A673 (cell line): ENCODE data around the gene XIRP2. TPM values are rescaled to one million over a fixed set of nuclear protein-coding genes. Genes with fewer than 3 reads are reported as not detected.

ENCODE experiments used
- BruUV-seq: library from RNA; stranded (reverse); fragments of 400-500 nt; replicated peaks from 2 replicates; lab custom pipeline; 2021; lab: Mats Ljungman, UMichigan
- CTCF ChIA-PET: fragments of 300-600 bp; sonication (Branson Sonifier 250); formaldehyde crosslinking; loops from one replicate; lab custom pipeline; 2022; ENCODE audit warnings: antibody characterized with exemption; lab: Charles Lee
- POLR2A ChIA-PET: fragments of 300-600 bp; sonication (Branson Sonifier 250); formaldehyde crosslinking; loops from one replicate; lab custom pipeline; 2022; ENCODE audit warnings: antibody characterized with exemption; ENCODE audit not compliant: low non-redundant PET; lab: Charles Lee
- DNase-seq: peaks from one replicate; pipeline ENCODE4 v3.0.0-alpha.2; 2015; ENCODE audit warnings: low spot score
- H3K27ac ChIP-seq: fragments of 200-600 bp; sonication (generic); 2 replicates; pipeline ENCODE4 v1.5.1; 2016; ENCODE audit warnings: mixed run types, low read depth, mild to moderate bottlenecking, mixed read lengths, antibody characterized with exemption, low read length; ENCODE audit not compliant: poor library complexity, severe bottlenecking
- H3K27me3 ChIP-seq: fragments of 200-600 bp; sonication (generic); replicated peaks from 2 replicates; pipeline ENCODE4 v1.6.1; 2017; ENCODE audit warnings: mixed run types, low read depth, mild to moderate bottlenecking, mixed read lengths, antibody characterized with exemption, low read length; ENCODE audit not compliant: insufficient read depth, poor library complexity
- H3K36me3 ChIP-seq: fragments of 200-600 bp; sonication (generic); 2 replicates; pipeline ENCODE4 v1.6.1; 2016; ENCODE audit warnings: mixed run types, mild to moderate bottlenecking, mixed read lengths, antibody characterized with exemption, low read length; ENCODE audit not compliant: insufficient read depth, poor library complexity, severe bottlenecking
- H3K4me1 ChIP-seq: fragments of 200-600 bp; sonication (generic); 2 replicates; pipeline ENCODE4 v1.6.1; 2017; ENCODE audit warnings: mixed run types, mild to moderate bottlenecking, mixed read lengths, antibody characterized with exemption, low read length; ENCODE audit not compliant: insufficient read depth, poor library complexity, severe bottlenecking
- H3K4me3 ChIP-seq: fragments of 200-600 bp; sonication (generic); 2 replicates; pipeline ENCODE4 v1.5.1; 2016; ENCODE audit warnings: low read depth, mixed run types, mild to moderate bottlenecking, mixed read lengths, low read length; ENCODE audit not compliant: poor library complexity, severe bottlenecking
- H3K9me3 ChIP-seq: fragments of 200-600 bp; sonication (generic); 2 replicates; pipeline ENCODE4 v1.6.1; 2016; ENCODE audit warnings: mixed run types, low read depth, mild to moderate bottlenecking, mixed read lengths, antibody characterized with exemption, low read length; ENCODE audit not compliant: poor library complexity, severe bottlenecking
- EZH2 ChIP-seq: fragments of 200-600 bp; sonication (generic); IDR thresholded peaks from 2 replicates; pipeline ENCODE4 v1.6.1; 2017; ENCODE audit warnings: borderline replicate concordance, low read depth, mild to moderate bottlenecking, mixed read lengths, antibody characterized with exemption, low read length; ENCODE audit not compliant: poor library complexity, severe bottlenecking
- intact Hi-C: fragments of 100-400 bp; cut with micrococcal nuclease; formaldehyde crosslinking; loops from one replicate; pipeline ENCODE4 v1.10.0; 2022; ENCODE audit not compliant: unreplicated experiment
- total RNA-seq: library from RNA; stranded (reverse); gene quantifications from 2 replicates; pipeline ENCODE4 v1.2.3, GENCODE V29; 2021
- TF ChIP-seq, protein P1 (sequence below): fragments of 300-800, 200-600 bp; sonication (generic); conservative IDR thresholded peaks from 2 replicates; pipeline ENCODE4 v1.5.1; 2017; ENCODE audit warnings: low read depth, mild to moderate bottlenecking, antibody characterized with exemption, low read length, moderate library complexity, mixed read lengths

XIRP2 gene
- total RNA-seq, 1 experiment from 2014 or later, result 0.04 TPM

DNA sequence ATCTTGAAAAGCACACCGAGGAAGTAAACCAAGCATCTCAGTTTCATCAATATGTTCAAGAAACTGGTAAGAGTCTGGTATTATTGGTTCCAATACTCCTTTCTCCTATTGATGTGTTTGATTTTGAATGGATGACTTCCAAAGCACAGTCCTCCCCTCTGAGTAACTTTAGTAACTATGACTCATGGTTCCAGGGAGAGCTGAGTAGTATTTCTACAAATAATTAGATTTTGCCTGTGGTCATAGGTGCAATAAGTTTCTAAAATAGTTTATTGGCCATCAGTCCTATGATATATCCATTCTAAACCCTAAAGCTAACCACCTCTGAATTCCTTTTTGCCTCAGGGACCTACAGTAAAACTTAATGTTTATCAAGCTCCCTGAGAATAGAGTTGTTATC, 352.4 kb downstream of the XIRP2 start:
- DNase-seq, result no peak
- TF ChIP-seq EZH2, result no peak
- TF ChIP-seq, protein P1, sequence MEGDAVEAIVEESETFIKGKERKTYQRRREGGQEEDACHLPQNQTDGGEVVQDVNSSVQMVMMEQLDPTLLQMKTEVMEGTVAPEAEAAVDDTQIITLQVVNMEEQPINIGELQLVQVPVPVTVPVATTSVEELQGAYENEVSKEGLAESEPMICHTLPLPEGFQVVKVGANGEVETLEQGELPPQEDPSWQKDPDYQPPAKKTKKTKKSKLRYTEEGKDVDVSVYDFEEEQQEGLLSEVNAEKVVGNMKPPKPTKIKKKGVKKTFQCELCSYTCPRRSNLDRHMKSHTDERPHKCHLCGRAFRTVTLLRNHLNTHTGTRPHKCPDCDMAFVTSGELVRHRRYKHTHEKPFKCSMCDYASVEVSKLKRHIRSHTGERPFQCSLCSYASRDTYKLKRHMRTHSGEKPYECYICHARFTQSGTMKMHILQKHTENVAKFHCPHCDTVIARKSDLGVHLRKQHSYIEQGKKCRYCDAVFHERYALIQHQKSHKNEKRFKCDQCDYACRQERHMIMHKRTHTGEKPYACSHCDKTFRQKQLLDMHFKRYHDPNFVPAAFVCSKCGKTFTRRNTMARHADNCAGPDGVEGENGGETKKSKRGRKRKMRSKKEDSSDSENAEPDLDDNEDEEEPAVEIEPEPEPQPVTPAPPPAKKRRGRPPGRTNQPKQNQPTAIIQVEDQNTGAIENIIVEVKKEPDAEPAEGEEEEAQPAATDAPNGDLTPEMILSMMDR, result no peak
- no peaks in the 10 kb centered on the region for H3K36me3 ChIP-seq
- H3K4me3 ChIP-seq, result no peak overlapping the region
- H3K27me3 ChIP-seq, result no peaks in the 10 kb centered on the region
- no peaks in the 10 kb centered on the region for H3K9me3 ChIP-seq
- H3K27ac ChIP-seq, result no peak overlapping the region
- intact Hi-C loops, result no loop called here
- no TSS peak for BruUV-seq
- no peaks in the 10 kb centered on the region for H3K4me1 ChIP-seq
- CTCF ChIA-PET, result no interaction called here
- POLR2A ChIA-PET, result no interaction called here

DNA sequence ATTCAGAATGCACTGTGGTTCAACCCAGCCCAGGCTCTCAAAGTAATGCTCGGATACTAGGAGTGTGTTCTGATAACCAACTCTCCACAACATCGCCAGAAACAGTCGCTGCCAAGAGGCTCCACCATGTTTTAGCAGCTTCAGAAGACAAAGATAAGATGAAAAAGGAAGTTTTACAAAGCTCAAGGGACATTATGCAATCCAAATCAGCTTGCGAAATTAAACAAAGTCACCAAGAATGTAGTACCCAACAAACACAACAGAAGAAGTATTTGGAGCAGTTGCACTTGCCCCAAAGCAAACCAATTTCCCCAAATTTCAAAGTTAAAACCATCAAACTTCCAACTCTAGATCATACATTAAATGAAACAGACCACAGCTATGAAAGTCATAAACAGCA, 360.9 kb downstream of the XIRP2 start:
- no peaks in the 10 kb centered on the region for H3K9me3 ChIP-seq
- DNase-seq, result no peak
- H3K4me1 ChIP-seq, result no peaks in the 10 kb centered on the region
- H3K36me3 ChIP-seq, result no peaks in the 10 kb centered on the region
- intact Hi-C loops, result no loop called here
- H3K27ac ChIP-seq, result no peak overlapping the region
- ChIA-PET POLR2A (no interaction called here), CTCF (interaction anchor here (0.6 kb wide), 1 partner anchor 644 kb away, joined by 4 read pairs; no protein-coding TSS in a partner anchor)
- no TSS peak for BruUV-seq
- H3K27me3 ChIP-seq, result no peaks in the 10 kb centered on the region
- no peak overlapping the region for H3K4me3 ChIP-seq
- no peak for TF ChIP-seq EZH2
- TF ChIP-seq, protein P1, result no peak

DNA sequence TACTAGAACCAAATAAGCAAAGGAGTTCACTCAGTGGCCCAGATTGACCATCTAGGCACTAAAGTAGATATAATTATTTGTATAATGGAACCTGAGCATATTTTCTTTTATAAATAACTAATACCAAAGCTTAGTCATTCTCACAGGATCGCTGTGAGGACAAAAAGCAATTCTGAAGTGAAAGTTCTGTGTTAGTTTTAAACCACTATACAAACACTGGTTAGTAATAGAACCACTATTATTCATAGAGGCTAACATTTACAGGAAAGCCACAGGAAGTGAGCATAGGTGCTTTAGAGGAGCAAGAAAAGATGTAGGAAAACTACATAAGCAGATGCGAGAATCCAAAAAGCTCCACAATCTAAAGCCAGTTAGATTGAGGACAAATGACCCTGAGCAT, 364.7 kb downstream of the XIRP2 start:
- H3K36me3 ChIP-seq, result no peaks in the 10 kb centered on the region
- TF ChIP-seq, protein P1, result no peak
- TF ChIP-seq EZH2, result no peak
- no peak overlapping the region for H3K27ac ChIP-seq
- H3K4me3 ChIP-seq, result no peak overlapping the region
- no peaks in the 10 kb centered on the region for H3K4me1 ChIP-seq
- intact Hi-C loops, result no loop called here
- DNase-seq, result no peak
- H3K27me3 ChIP-seq, result no peaks in the 10 kb centered on the region
- H3K9me3 ChIP-seq, result no peaks in the 10 kb centered on the region
- ChIA-PET CTCF (no interaction called here), POLR2A (no interaction called here)
- no TSS peak for BruUV-seq
